GM12872 (cell line): Measurements from ENCODE around the gene MROH9.

ENCODE experiments used
- TF ChIP-seq, protein P1 (sequence below): IDR thresholded peaks from 3 replicates; pipeline ENCODE4 v1.5.1; 2011; ENCODE audit warnings: low read depth, mild to moderate bottlenecking, low read length, moderate library complexity; ENCODE audit not compliant: insufficient read depth

Gene MROH9

DNA sequence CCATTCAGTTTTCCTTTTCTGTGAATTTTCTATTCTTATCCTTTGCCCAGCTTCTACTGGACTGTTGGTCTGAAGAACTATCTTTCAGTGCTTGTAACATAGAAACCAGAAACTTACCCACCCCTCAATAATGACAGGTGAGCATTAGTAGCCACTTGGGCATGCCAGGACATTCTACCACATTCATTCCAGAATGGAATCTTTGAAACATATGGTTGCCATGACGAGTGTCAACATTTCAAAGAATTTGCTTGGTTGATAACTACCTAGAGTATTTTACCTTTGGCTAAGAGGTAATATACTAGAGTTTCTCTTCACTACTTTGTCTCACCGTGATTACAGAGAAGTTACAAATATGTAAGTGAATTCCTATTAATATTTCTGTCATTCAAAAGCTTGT is at the start of gene MROH9:
TSS of gene MROH9 (plus strand) at position 304 of the 400 bp plus-strand sequence. CDS start 10,023 bp downstream, outside the sequence.
- TF ChIP-seq, protein P1, sequence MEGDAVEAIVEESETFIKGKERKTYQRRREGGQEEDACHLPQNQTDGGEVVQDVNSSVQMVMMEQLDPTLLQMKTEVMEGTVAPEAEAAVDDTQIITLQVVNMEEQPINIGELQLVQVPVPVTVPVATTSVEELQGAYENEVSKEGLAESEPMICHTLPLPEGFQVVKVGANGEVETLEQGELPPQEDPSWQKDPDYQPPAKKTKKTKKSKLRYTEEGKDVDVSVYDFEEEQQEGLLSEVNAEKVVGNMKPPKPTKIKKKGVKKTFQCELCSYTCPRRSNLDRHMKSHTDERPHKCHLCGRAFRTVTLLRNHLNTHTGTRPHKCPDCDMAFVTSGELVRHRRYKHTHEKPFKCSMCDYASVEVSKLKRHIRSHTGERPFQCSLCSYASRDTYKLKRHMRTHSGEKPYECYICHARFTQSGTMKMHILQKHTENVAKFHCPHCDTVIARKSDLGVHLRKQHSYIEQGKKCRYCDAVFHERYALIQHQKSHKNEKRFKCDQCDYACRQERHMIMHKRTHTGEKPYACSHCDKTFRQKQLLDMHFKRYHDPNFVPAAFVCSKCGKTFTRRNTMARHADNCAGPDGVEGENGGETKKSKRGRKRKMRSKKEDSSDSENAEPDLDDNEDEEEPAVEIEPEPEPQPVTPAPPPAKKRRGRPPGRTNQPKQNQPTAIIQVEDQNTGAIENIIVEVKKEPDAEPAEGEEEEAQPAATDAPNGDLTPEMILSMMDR = no peak

DNA sequence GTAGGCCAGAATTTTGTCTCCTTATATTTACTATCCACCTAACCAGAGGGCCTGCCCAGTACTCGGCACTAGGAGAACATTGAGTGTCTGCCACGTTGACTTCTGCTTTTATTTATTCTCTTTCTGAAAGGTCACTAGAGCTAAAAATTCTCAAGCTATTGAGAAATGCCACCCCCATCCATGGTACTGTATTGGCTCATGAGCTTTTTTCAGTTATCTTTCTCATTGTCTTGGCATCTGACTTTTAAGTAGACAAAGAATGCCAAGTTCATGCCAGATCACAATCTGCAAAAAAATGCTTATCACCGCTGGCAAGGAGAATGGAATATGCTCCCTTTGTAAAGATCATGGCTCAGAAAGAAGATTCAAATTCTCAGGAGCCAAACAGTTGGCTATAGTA is 49.8 kb upstream of the MROH9 start:
- TF ChIP-seq, protein P1 = no peak

DNA sequence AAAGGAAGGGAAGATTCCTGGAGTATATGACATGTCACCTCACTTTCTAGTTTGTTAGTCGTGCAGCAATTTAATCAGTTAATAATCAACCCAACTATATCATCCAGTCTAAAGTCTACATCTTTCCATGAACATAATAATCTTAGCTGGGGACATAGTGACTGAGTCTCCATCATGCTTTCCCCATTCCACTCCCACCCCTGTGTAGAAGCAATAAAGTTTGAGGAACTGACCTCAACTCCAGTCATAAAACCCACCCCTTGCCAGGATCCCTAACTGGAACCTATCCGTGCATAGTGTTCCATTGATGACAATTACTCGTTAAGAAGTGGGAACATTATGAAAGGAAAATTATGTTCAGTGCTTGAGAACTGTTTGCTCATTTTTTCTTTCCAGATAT is 48.9 kb upstream of the MROH9 start:
- TF ChIP-seq, protein P1 = no peak

GRCh38 chr1:170887726-170888125 is 47.6 kb upstream of the MROH9 start:
- TF ChIP-seq, protein P1 = no peak

DNA sequence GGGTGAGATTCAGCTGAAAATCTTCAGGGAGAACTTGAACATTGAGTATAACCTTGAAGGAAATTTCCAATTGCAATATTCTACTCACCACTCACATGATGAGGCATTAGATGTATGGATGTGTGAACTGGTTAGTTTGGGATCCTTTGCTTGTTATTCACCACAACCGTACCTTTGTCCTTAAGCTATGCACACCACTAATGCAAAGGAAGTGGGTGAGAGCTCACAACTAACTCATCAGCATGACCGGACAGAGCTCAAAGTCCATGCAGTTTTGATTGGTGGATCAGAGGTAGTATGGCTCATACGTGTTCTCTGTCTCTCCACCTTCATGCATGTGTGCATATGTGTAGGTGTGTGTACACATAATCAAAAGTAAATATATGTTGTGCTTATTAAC is 43.5 kb upstream of the MROH9 start:
- TF ChIP-seq, protein P1 = no peak

DNA sequence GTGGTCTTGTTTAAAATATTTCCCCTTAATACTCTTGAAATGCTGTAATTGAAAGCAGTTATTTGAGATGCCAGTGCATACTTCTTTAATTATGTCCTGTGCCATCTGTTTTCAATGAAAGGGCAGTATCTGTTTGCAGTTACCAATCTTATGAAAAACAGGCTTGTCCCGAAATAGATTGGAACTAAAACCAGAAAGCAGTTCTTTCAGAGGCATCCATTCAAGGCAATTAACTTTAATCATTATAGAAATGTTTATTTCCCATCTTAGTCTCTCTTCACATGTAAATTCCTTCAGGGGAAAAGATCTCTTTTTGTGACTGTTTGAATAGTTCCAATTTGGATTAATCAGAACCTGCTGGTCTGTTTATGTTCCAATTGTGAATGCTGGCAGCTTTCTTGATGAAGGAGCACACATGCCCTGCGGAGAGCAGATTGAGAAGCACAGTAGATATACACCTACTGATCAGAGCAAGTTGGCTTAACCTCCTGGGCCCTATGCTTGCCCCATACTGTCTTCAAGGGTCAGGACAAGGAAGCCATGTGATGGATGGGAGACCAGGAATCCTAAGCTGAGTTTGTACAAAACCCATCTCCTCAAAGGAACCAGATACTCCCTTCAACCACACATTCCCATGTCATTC is 41.6 kb upstream of the MROH9 start:
- TF ChIP-seq, protein P1 = no peak

- TF ChIP-seq, protein P1 = no peak
Measured at GRCh38 chr1:170903961-170904360, 31.4 kb upstream of the MROH9 start.
